ENCODE data around the gene DVL1.

Gene DVL1

DNA sequence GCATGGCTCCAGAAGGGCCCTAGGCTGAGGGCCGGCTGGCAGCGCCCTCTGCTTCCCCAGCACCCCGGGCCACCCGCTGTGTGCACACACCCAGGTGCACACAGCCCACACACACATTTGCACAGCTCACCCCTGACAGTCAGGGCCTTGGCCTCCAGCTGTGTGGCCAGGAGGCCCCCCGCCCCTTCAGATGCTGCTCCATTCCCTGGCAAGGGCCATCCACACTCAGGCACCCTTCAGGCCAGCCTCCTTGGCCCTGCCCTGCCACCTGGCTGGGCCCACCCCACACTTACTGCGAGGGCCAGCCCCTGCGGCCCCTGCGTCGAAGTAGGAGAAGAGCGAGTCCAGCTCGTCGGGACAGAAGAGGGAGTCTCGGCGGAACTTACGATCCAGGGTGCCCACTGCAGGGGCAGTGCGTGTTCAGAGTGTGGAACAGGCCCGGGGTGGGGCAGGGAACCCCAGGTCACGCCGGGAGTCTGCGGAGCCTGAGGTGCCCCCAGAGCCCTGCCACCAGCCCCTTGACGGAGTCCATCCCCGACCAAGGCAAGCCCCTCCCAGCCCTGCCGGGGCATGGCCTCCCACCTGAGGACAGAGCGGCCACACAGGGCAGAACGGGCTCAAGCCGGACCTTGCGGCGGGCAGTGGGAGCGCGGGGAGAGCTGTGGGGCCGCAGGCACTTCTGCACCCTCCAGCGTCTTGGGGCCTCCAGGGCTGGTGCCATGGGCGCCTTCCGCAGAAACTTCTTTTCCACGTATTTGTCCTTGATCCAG lies 53.9 kb downstream of the DVL1 start:
- DNase-seq, result no peak

DNA sequence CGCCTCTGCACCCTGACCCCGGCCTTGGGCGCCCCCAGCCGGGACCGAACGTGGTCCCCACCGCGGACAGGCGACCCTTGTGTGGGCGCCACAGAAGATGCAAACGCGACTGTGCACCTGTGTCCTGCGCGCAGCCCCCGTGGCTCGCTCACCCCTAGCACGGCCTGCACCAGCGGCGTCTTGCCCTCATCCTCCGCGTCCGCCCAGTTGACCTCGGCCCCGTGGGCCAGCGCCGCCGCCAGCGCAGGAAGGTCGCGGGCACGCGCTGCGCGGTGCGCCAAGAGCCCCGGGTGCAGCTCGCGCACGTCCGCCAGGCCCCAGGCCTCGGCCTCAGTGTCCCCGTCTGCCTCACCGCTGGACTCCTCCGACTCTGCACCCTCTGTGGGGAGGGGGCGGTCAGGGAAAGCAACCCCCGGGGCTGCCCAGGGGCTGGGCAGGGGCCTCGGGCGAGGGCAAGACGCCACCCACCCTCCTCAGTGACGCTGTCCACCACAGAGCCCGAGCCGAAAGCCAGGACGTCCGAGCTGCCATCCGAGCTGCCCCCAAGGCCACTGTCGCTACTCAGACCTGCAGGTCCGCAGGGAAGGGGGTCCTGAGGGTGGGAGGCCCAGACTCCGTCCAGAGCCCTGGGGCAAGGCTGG lies 54.8 kb downstream of the DVL1 start:
- no peak for DNase-seq

DNA sequence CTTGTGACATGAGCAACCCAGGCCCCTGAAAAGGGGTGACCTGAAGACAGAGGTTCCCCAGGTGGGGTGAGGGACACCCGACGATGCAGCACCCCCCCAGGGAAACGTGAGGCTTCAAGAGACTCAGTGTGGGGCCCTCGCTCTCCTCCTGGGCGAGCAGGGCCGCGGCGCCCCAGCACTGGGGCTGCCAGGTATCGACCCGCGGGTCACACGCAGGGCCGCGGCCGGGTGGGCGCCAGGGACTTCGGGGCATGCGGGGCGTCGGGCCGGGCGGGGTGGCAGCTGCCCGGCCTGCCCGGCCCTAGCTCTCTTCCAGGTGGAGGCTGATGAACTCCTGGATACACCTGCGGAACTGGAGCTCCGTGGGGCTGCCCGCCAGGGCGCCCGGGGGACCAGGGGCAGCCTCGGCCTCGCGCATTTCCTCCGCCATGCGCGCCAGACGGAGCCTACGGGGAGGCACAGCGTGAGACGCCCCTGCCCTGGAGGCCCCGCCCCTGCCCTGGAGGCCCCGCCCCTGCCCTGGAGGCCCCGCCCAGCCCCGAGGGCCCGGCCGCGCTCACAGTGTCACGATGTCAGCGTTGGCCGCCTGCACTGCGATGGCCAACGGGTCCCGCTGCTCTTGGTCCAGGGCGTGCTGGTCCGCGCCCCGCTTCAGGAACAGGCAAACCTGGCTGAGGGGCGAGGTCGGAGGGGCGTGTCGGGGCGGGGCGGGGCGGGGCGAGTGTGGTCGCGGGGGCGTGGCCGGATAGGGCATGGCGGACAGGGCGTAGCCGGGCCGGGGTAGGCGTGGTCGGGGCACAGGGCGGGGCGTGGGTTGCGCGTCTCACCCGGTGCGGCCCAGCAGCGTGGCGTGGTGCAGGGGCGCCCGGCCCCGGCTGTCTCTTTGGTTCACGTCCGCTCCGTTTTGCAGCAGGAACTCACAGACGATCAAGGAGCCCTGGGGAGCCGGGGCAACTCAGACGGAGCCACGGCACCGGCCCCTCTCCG lies 55.7 kb downstream of the DVL1 start:
- DNase-seq, result no peak

DNA sequence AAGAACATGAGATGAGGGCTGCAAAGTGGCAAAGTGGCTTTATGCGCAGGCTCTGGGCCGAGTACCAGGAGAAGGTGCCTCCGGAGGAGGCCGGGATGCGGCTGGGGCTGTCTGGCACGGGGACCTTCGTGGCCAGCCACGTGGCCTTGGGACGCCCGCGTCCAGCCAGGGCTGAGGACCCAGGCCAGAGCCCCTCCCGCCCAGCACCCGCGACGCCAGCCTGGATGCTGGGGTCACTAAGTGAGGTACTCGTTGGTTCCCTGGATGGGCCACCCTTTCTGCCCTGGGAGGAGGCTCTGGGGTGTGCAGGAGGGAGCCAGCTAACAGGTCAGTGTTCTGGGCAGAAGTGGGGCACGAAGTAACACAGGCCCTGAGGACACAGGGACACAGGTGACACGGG lies 56.4 kb downstream of the DVL1 start:
- DNase-seq, result no peak

DNA sequence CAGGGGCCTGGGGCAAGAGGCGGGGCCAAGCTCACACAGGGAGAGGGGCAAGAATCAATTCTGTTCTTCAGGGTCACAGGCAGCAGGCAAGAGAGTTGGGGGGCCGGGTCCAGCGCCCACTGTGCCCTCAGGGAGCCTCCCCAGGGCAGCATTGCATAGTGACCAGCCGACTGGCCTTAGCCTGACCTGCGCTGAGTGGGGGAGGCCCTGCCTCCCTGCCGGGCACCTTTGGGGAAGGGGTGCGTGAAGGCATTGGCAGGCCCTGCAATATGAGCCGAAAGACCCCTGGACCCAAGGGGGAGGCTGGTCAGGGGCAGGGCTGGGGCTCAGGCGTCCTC lies 56.8 kb downstream of the DVL1 start:
- DNase-seq, result no peak

DNA sequence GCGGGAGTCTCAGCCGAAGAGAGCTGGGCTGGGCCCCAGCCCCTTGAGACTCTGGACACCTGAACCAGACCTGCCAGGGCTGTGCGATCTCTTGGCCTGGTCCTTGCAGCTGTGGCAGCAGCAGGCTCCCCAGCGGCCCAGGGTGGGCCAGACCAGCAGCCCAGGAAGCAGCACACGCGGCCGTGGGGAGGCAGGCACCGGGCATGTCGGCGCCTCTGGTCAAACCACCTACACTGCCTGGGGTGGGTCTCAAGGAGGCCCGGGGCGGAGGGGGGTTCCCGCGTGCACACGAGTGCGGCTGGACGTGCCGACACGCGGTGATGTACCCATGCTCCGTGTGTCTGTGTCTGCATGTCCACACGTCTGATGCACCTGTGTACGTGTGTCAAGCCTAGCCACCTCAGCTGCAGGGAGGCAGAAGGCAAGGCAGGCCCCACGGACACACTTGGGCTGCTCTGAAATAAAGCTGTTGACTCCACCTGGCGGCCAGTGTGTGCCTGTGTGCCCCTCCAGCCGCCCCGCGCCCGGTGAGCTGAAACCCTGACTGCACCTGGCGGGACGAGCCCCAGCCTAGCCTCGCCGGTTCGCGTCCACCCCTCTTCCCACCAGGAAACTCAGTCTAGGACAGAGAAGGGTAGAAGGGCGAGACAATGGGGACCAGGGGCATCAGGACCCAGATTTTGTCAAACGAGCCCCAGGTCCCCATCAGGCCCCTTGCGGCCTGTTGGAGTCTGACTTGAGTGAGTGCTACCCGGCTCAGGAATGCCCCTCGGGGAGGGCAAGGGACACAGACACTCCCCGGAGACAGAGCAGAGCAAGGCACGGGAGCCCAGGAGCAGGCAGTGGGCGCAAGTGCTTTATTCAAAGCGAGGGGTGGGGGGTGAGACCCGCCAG lies 57.4 kb downstream of the DVL1 start:
- peak; percentile 90 for DNase-seq

DNA sequence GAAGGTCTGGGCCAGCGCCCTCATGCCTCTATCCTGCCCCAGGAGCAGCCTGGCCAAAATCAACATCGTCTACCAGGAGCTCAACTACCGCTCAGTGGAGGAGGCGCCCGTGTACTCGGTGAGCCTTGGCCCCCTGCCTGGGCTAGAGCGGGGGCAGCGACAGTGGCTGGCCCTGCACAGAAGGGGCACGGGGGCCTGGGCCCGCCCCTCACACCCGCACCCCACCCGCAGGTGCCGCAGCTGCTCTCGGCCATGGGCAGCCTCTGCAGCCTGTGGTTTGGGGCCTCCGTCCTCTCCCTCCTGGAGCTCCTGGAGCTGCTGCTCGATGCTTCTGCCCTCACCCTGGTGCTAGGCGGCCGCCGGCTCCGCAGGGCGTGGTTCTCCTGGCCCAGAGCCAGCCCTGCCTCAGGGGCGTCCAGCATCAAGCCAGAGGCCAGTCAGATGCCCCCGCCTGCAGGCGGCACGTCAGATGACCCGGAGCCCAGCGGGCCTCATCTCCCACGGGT lies 58.1 kb downstream of the DVL1 start:
- DNase-seq, result no peak

DNA sequence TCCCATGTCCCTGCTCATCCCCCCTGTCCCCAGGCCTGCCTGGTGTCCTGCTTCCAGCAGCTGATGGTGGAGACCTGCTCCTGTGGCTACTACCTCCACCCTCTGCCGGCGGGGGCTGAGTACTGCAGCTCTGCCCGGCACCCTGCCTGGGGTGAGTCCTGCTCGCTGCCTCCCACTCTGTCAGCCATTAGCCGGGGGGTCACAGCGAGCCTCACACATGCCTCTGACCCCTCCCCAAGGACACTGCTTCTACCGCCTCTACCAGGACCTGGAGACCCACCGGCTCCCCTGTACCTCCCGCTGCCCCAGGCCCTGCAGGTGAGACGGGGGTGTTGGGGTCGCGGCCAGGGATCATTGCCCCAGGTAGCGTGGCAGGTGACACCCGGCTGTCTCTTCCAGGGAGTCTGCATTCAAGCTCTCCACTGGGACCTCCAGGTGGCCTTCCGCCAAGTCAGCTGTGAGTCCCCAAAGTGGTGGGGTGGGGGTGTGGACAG lies 58.9 kb downstream of the DVL1 start:
- peak; percentile 92 for DNase-seq

DNA sequence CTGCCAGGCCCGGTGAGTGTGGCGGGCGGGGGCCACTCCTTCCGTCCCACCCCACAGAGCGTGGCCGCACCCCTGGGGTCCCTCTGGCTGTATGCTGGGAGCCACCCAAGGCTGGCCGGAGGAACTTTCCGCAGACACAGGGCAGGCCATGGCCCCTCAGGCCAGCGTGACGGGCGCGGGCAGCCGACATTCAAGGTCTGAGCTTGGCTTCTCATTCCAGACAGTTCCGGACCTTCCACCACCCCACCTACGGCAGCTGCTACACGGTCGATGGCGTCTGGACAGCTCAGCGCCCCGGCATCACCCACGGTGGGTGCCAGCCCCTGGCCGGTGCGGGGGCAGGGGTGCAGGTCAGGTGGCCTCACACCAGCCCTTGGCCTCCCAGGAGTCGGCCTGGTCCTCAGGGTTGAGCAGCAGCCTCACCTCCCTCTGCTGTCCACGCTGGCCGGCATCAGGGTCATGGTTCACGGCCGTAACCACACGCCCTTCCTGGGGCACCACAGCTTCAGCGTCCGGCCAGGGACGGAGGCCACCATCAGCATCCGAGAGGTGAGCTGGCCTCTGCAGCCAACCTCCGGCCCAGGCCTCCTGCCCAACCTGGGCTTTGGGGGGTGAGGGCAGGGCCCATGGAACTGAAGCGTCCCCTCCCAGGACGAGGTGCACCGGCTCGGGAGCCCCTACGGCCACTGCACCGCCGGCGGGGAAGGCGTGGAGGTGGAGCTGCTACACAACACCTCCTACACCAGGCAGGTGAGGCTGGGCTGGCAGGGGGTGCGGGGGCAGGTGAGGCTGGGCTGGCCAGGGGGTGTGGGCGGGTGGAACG lies 61.7 kb downstream of the DVL1 start:
- no peak for DNase-seq

DNA sequence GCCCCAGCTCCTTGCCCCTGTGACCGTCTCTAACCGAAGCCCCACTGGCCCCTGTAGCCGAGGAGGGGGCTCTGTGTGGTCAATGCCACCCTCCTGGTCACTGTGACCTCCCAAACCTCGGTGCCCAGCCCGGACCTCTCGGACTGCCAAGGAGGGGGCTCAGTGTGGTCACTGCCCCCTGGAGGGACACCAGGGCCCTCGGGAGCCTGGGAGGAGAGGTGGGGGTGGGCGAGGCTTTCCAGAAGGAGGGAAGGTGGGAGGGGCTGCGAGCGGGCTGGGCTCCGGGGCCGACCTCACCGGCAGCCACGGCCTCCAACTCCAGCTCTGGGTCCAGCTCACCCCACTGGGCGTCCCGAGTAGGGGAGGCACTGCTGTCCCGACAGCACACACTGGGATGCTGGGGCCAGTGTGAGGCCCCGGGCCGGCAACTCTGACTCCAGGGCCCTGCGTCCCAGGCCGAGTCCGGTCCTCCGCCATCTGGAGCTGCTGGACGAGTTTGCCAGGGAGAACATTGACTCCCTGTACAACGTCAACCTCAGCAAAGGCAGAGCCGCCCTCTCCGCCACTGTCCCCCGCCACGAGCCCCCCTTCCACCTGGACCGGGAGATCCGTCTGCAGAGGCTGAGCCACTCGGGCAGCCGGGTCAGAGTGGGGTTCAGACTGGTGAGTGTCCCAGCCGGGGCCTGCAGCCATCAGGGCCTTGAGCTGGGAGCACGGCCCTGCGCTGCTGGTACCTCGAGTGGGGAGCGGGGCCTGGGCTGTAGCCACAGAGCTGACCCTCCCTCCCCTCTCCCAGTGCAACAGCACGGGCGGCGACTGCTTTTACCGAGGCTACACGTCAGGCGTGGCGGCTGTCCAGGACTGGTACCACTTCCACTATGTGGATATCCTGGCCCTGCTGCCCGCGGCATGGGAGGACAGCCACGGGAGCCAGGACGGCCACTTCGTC lies 62.6 kb downstream of the DVL1 start:
- no peak for DNase-seq

DNA sequence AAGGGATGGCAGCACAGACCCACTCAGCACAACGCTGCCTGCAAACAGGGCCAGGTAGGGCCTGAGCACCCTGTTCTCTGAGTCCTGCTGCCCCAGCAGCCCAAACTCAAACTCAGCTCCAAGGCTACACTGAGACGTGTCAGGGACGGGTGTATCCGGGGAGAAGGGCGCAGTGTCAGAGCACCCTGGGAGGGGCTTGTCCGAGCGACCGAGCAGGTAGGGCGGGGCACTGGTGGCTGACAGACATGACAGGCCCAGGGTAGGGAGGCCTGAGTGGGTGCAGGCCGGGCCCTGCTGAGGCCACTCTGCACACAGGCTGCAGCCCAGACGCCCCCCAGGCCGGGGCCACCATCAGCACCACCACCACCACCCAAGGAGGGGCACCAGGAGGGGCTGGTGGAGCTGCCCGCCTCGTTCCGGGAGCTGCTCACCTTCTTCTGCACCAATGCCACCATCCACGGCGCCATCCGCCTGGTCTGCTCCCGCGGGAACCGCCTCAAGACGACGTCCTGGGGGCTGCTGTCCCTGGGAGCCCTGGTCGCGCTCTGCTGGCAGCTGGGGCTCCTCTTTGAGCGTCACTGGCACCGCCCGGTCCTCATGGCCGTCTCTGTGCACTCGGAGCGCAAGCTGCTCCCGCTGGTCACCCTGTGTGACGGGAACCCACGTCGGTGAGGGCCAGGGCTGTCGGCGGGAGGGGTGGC lies 63.5 kb downstream of the DVL1 start:
- no peak for DNase-seq
